Erythroblast (primary cell): Measurements from ENCODE around the gene MXD4.
"Not testable (repeated sequence)": the region's sequence is repeated elsewhere in the genome, so short reads cannot be mapped to it uniquely, and the experiment has no call there.

Experiments
- DNase-seq, 2 experiments: peaks; one replicate each; lab custom pipeline; 2025; lab: John Stamatoyannopoulos, UW
- GATA1 ChIP-seq: IDR thresholded peaks from 2 replicates; pipeline ENCODE4 v1.6.1; 2011; ENCODE audit warnings: low read depth, mild to moderate bottlenecking, control low read depth, low read length, moderate library complexity
- POLR2A ChIP-seq: IDR thresholded peaks from 2 replicates; pipeline ENCODE4 v1.6.1; 2011; ENCODE audit warnings: mild to moderate bottlenecking, low read length

Gene MXD4

DNA sequence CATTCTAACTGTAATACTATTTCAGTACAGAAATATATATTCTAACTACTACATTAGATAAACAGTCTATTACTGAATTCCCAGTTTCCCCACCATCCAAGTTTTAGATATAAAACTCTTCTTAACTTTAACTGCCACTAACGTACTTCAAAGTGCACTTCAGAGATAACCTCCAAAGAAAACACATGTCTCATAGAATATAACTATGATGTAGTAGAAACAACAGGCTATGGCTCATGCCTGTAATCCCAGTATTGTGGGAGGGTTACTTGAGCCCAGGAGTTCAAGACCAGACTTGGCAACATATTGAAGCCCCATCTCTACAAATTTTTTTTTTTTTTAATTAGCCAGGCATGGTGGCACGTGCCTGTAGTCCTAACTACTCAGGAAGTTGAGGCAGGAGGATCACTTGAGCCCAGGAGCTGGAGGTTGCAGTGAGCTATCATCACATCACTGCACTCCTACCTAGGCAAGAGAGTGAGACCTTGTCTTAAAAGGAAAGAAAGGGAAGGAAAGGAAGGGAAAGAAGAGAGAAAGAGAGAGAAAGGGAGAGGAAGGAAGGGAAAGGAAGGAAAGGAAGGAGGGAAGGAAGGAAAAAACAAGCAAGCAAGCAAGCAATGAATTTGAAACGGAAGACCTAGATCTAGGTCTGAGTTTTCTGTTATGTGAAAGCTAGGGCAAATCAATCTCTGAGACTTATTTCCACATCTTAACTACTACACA, 24.8 kb downstream of the MXD4 start:
- peak in 1 of 2 experiments; percentile 16 for DNase-seq
- TF ChIP-seq POLR2A (no peak), GATA1 (no peak)

DNA sequence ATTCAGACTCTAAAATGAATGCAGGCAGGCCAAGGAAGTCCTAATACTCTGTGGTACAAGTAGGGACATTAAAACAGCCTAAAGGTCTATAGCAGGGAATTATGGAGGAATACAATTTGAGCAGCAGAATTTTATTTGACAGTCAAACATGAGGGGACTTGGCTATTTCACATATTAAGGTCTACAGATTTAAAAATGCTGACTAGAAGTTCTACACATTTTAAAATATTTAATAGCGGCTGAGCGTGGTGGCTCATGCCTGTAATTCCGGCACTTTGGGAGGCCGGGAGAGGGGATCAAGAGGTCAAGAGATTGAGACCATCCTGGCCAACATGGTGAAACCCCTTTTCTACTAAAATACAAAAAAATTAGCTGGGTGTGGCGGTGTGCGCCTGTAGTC, 30.8 kb downstream of the MXD4 start:
- no peak for DNase-seq
- TF ChIP-seq POLR2A: no peak
- TF ChIP-seq GATA1: no peak

DNA sequence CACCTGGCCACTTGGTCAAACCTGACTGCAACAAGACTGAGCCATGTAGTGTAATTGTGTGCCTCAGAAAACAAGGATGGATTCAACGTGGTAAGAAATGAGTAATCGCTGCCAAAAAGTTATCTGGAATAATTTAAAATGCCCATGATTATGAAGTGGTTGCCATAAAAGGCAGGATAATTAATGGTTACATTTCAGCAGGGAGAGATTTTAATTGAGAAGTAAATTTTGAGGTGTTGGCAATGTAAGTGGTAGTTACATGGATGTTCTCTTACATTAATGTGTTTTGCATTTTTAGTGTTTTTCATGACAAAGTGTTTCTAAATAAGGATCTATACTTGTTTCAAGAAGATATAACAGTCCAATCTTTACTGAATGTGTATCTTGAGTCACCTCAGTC, 35.6 kb downstream of the MXD4 start:
- TF ChIP-seq POLR2A (no peak), GATA1 (no peak)
- DNase-seq: no peak

DNA sequence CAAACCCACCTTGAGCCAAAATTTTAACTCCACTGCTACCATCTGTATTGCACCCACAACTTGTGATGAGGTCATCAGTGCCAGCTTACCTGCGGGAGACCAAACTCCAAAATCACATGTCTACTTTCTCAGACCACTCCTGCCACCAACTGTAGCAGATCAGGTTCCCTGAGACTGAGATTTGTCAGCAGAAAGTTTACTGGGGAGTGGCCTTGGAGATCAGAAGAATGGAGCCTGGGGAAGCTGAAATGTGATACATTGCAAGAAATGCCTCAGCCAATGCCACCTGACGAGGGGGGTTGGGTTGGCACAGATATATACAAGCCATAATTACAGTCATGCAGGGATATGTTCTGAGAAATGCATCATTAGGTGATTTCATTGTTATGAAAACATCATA, 39.1 kb downstream of the MXD4 start:
- no peak for DNase-seq
- TF ChIP-seq GATA1: no peak
- no peak for TF ChIP-seq POLR2A

DNA sequence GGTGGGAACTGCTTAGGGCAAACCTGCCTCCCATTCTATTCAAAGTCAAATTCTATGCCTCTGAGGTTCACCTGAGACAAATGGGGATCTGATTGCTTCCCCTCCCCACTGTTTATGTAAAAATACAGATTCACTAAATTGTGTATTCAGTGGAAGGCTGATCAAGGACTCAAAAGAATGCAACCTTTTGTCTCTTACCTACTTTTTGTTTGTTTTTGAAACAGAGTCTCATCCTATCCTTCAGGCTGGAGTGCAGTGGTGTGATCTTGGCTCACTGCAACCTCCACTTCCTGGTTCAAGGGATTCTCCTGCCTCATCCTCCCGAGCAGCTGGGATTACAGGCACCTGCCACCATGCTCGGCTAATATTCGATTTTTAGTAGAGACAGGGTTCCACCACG, 40.5 kb downstream of the MXD4 start:
- DNase-seq: not testable (repeated sequence)

DNA sequence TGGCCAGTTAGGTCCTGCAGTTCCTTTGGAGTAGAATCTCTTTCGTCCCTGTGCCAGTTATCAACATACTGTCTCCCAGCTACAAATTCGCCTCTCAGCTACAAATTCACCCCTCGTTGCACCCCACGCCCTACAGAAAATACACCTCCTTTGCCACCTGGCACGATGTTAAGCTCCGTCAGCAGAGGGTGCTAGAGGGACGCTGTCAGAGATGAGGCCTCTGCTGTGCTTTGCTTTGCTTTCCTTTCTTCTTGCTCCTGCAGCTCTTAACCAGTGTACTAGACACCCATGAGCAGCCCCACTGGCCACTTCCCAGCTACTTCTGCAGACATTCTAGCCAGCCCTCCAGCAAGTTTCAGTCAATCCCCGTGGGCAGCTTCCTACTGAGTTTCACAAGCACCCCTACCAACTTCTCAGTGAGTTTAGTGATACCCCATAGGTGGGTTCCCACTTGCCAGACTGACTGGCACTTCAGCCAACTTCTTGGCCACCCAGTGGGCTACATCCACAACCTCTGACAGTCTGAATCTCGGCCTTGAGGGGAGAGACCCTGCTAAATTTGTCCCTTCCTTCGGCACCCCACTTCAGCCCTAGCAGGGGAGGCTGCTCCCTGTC, 41.8 kb downstream of the MXD4 start:
- no peak for TF ChIP-seq GATA1
- no peak for TF ChIP-seq POLR2A
- peak; percentile 64 to 84 for DNase-seq

DNA sequence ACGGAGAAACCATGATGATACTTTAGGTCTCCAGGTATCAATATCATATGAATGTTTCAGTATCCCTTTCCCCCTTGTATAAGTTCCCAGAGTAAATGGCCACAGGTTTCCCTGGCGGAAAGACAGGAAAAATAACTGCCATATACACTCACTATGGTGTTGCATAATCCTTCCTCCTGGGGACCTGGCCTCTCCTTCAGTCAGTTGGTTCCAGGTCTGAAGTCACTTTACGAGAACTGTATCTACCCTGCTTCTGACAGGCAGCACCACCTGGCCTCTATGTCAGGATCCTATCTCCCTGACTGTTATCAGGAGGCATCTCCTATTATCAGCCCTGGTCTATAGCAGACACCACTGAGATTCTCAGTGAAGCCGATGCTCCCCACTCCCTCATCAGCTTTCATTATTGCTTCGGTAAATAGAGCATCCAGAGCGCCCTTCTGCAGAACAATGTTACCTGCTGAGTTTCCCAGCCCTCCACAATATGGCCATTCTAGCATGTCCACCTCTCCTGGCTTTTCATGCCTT, 42.6 kb downstream of the MXD4 start:
- TF ChIP-seq POLR2A: no peak
- TF ChIP-seq GATA1: no peak
- DNase-seq: no peak

DNA sequence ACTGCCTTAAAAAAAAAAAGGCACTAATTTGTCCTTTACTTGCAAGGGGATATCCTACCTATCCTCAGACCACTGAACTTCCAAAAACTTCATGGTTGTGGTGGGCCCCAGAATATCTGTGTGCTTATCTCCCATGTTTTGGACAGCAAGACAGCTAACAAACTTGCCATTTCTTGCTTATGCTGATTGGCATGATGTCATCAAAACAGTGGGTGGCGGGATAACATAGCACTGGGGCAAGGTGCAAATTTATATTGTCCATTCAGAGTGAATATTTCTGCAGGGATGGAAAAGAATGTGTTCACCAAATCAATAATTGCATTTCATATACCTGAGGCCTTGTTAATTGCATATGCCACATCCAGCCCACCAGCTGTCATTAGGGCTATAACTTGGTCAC, 43.5 kb downstream of the MXD4 start:
- TF ChIP-seq GATA1 (no peak), POLR2A (no peak)
- no peak for DNase-seq

DNA sequence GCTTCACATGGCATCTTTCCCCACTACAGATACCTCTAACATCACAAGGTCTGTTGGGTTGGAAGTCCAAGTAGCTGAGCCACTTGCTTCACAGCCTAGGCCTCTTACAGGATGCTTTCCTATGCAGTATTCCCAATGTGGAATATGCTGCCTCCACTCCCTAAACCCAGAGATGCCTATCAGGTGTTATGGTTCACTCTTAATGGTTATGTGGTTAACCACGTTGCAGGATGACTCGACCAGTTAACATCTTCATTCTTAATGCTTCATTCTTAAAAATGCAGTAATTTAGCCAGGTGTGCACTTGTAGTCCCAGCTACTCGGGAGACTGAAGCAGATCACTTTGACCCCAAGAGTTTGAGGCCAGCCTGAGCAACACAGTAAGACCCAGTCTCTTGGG, 44.2 kb downstream of the MXD4 start:
- DNase-seq: no peak
- no peak for TF ChIP-seq POLR2A
- no peak for TF ChIP-seq GATA1

DNA sequence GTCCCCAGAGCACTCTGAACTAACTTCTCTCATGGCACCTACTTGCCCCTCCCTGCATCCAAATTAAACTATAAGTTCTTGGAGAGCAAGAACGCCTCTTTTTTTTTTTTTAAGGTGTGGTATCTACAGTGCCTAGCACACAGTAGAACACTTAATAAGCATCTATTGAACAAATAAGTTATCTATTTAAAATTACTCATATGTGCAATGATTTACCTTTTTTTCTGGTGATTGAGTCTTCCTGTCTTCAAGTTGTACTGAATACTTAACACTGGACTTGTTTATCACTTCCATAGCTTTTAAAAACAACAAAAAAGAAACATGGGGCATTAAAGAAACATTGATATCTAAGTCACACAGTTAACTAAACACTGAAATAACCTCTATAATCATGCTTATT, 49.1 kb downstream of the MXD4 start:
- no peak for TF ChIP-seq GATA1
- no peak for TF ChIP-seq POLR2A
- DNase-seq: no peak

DNA sequence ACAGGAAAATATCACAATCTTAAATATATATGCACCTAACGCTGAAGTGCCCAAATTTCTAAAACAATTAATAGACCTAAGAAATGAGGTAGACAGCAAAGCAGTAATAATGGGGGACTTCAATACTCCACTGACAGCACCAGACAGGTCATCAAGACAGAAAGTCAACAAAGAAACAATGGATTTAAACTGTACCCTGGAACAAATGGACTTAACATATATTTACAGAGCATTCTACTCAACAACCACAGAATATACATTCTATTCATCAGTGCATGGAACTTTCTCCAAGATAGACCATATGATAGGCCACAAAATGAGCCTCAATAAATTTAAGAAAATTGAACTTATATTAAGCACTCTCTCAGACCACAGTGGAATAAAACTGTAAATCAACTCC, 59.1 kb downstream of the MXD4 start:
- not testable (repeated sequence) for DNase-seq
